Esophagus squamous epithelium (tissue), 5 donors: ENCODE data around the gene CDH16. TPM values are rescaled to one million over a fixed set of nuclear protein-coding genes. Genes with fewer than 3 reads are reported as not detected.

Source experiments
- DNase-seq: peaks from one replicate; lab custom pipeline; 2025; lab: John Stamatoyannopoulos, UW
- H3K27ac ChIP-seq, 4 donors: fragments of 200-600 bp; sonication (generic); one replicate each; pipeline ENCODE4 v1.5.1; 2016 to 2019; ENCODE audit warnings: mild to moderate bottlenecking in 1 of 4
- H3K27me3 ChIP-seq, 4 donors: fragments of 200-600 bp; sonication (generic); 1 replicate in 3 of 4; 2 replicates in 1 of 4; pipeline versions ENCODE4 v1.5.1 to v1.6.0; 2017 to 2021; ENCODE audit warnings: antibody characterized with exemption in 1 of 4
- H3K36me3 ChIP-seq, 3 donors: fragments of 200-600 bp; sonication (generic); one replicate each; pipeline ENCODE4 v1.5.1; 2016 to 2019
- H3K4me1 ChIP-seq, 3 donors: fragments of 200-600 bp; sonication (generic); one replicate each; pipeline ENCODE4 v1.5.1; 2017 to 2019
- H3K4me3 ChIP-seq, 4 donors: fragments of 200-600 bp; sonication (generic); 1 replicate in 3 of 4; 2 replicates in 1 of 4; pipeline ENCODE4 v1.5.1; 2016 to 2019; ENCODE audit warnings: mild to moderate bottlenecking in 2 of 4, moderate library complexity in 1 of 4
- H3K9me3 ChIP-seq, 3 donors: fragments of 200-600 bp; sonication (generic); one replicate each; pipeline ENCODE4 v1.5.1; 2016 to 2019
- CTCF ChIP-seq, 6 experiments: fragments of 450-650 bp in 4 of 6; fragments of 200-600 bp in 2 of 6; sonication (generic) in 2 of 6; IDR thresholded peaks; one replicate each; pipeline ENCODE4 v1.5.1; 2016 to 2019; ENCODE audit warnings: antibody characterized with exemption in 6 of 6, mild to moderate bottlenecking in 4 of 6, moderate library complexity in 4 of 6
- POLR2A ChIP-seq, 4 donors: fragments of 450-650 bp; IDR thresholded peaks; one replicate each; pipeline ENCODE4 v1.6.1; 2017; ENCODE audit warnings: antibody characterized with exemption in 4 of 4, mild to moderate bottlenecking in 4 of 4, moderate library complexity in 3 of 4
- WGBS, 2 donors: methylation state at CpG; one replicate each; pipeline ENCODE4 v1.1.5; 2018; 5-methylcytosine and 5-hydroxymethylcytosine counted together
- intact Hi-C: fragments of 100-400 bp; cut with DNase I; formaldehyde crosslinking; loops from one replicate; pipeline ENCODE4 v1.15.0; 2022
- total RNA-seq, 4 donors: library from RNA; depleted of rRNA; stranded (reverse); fragments of >200 nt; gene quantifications; one replicate each; pipeline ENCODE4 v1.1.0, GENCODE V29; 2016
- donor health status: DM: yes; HTN: yes; CAD: no.

Gene CDH16
- total RNA-seq, 4 donors from 2014 or later, result 1.9 to 6.3 (median 4.1) TPM

GRCh38 chr16:66921729-66922450, 3.2 kb upstream of the CDH16 start:
- Histone ChIP-seq H3K27me3 (peaks cover 0 to 35% (median 0%) of the 10 kb centered on the region in 4 donors), H3K27ac (peak overlapping the region; percentile 38 to 87 (median 69)), H3K4me1 (peaks cover 44 to 82% (median 46%) of the 10 kb centered on the region in 3 donors), H3K36me3 (peaks cover 0 to 30% (median 0%) of the 10 kb centered on the region in 3 donors), H3K9me3 (no peaks in the 10 kb centered on the region), H3K4me3 (peak overlapping the region in 2 of 4 donors; percentile 34 to 68)
- intact Hi-C loops, result no loop called here
- 77 to 84% methylated on average over 19 to 25 of the region's 42 CpGs for WGBS, 2 donors
- DNase-seq, result no peak
- no peak for TF ChIP-seq POLR2A (IDR thresholded peaks at IDR 0.05)
- no peak for TF ChIP-seq CTCF (IDR thresholded peaks at IDR 0.05)

- 74 to 80% methylated on average over 4 of the region's 9 CpGs for WGBS, 2 donors
- no peak for DNase-seq
- H3K27me3 ChIP-seq, result peaks cover 0 to 35% (median 0%) of the 10 kb centered on the region in 4 donors
- peak overlapping the region; percentile 38 to 87 (median 69) for H3K27ac ChIP-seq
- peak overlapping the region in 2 of 4 donors; percentile 34 to 68 for H3K4me3 ChIP-seq
- intact Hi-C loops, result no loop called here
- TF ChIP-seq CTCF (IDR thresholded peaks at IDR 0.05) (no peak), POLR2A (IDR thresholded peaks at IDR 0.05) (no peak)
- H3K4me1 ChIP-seq, result peaks cover 43 to 74% (median 44%) of the 10 kb centered on the region in 3 donors
- H3K36me3 ChIP-seq, result peaks cover 0 to 30% (median 0%) of the 10 kb centered on the region in 3 donors
- H3K9me3 ChIP-seq, result no peaks in the 10 kb centered on the region
These were observed 2.4 kb upstream of the CDH16 start for GRCh38 chr16:66920924-66921680.

GRCh38 chr16:66920299-66920590, 1.6 kb upstream of the CDH16 start:
- H3K9me3 ChIP-seq, result no peaks in the 10 kb centered on the region
- peaks cover 0 to 30% (median 0%) of the 10 kb centered on the region in 3 donors for H3K36me3 ChIP-seq
- peak overlapping the region in 2 of 4 donors; percentile 34 to 87 for H3K27ac ChIP-seq
- peaks cover 0 to 28% (median 0%) of the 10 kb centered on the region in 4 donors for H3K27me3 ChIP-seq
- WGBS, 2 donors, result 83% methylated on average over 2 of the region's 2 CpGs; no CpG with 5 or more reads in 1 of the 2 donors
- TF ChIP-seq CTCF (IDR thresholded peaks at IDR 0.05) (no peak), POLR2A (IDR thresholded peaks at IDR 0.05) (no peak)
- H3K4me3 ChIP-seq, result no peak overlapping the region
- intact Hi-C loops, result no loop called here
- DNase-seq, result no peak
- H3K4me1 ChIP-seq, result peaks cover 36 to 66% (median 39%) of the 10 kb centered on the region in 3 donors

- intact Hi-C loops, result no loop called here
- DNase-seq, result no peak
- Histone ChIP-seq H3K27me3 (peaks cover 0 to 23% (median 0%) of the 10 kb centered on the region in 4 donors), H3K9me3 (no peaks in the 10 kb centered on the region), H3K4me1 (peaks cover 34 to 61% (median 34%) of the 10 kb centered on the region in 3 donors), H3K36me3 (peaks cover 0 to 30% (median 0%) of the 10 kb centered on the region in 3 donors), H3K4me3 (no peak overlapping the region), H3K27ac (peak overlapping the region in 3 of 4 donors; percentile 4 to 87 (median 34))
- no peak for TF ChIP-seq POLR2A (IDR thresholded peaks at IDR 0.05)
- 80% methylated on average over 1 of the region's 5 CpGs; no CpG with 5 or more reads in 1 of the 2 donors for WGBS, 2 donors
These were observed 1.0 kb upstream of the CDH16 start for GRCh38 chr16:66919569-66920298.

- 88 to 90% methylated on average over 2 to 4 of the region's 6 CpGs for WGBS, 2 donors
- Histone ChIP-seq H3K4me3 (no peak overlapping the region), H3K4me1 (peaks cover 20 to 47% (median 20%) of the 10 kb centered on the region in 3 donors), H3K36me3 (peaks cover 0 to 24% (median 0%) of the 10 kb centered on the region in 3 donors), H3K9me3 (no peaks in the 10 kb centered on the region), H3K27ac (peak overlapping the region in 1 of 4 donors; percentile 29), H3K27me3 (peaks cover 0 to 11% (median 0%) of the 10 kb centered on the region in 4 donors)
- TF ChIP-seq POLR2A (IDR thresholded peaks at IDR 0.05) (no peak), CTCF (IDR thresholded peaks at IDR 0.05) (no peak)
- intact Hi-C loops, result no loop called here
- DNase-seq, result no peak
These were observed 330 bp downstream of the CDH16 start for GRCh38 chr16:66918355-66918754.
